ENCODE data around the gene RNF157.
"Not testable (repeated sequence)": the region's sequence is repeated elsewhere in the genome, so short reads cannot be mapped to it uniquely, and the experiment has no call there.

Gene RNF157

GRCh38 chr17:76189741-76190140 lies 50.6 kb downstream of the RNF157 start:
- no peak for DNase-seq (ENCODE audit: low spot score)

- no peak for DNase-seq (ENCODE audit: low spot score)
These were observed 51.0 kb downstream of the RNF157 start for GRCh38 chr17:76189247-76189646.

GRCh38 chr17:76188213-76189016 lies 51.9 kb downstream of the RNF157 start:
- no peak for DNase-seq (ENCODE audit: low spot score)

- not testable (repeated sequence) for DNase-seq (ENCODE audit: low spot score)
These were observed 53.5 kb downstream of the RNF157 start for GRCh38 chr17:76186774-76187173.

GRCh38 chr17:76184290-76184689 lies 56.0 kb downstream of the RNF157 start:
- no peak for DNase-seq (ENCODE audit: low spot score)

- DNase-seq (ENCODE audit: low spot score) = peak; percentile 96
These were observed 58.1 kb downstream of the RNF157 start for GRCh38 chr17:76182016-76182764.

GRCh38 chr17:76179496-76180467 lies 60.5 kb downstream of the RNF157 start:
- peak; percentile 61 for DNase-seq (ENCODE audit: low spot score)

GRCh38 chr17:76178124-76178523 lies 62.2 kb downstream of the RNF157 start:
- no peak for DNase-seq (ENCODE audit: low spot score)

- no peak for DNase-seq (ENCODE audit: low spot score)
These were observed 63.4 kb downstream of the RNF157 start for GRCh38 chr17:76176701-76177574.

- DNase-seq (ENCODE audit: low spot score) = no peak
These were observed 66.3 kb downstream of the RNF157 start for GRCh38 chr17:76174037-76174436.

GRCh38 chr17:76173474-76173873 lies 66.8 kb downstream of the RNF157 start:
- DNase-seq (ENCODE audit: low spot score) = no peak

GRCh38 chr17:76171706-76172105 lies 68.6 kb downstream of the RNF157 start:
- DNase-seq (ENCODE audit: low spot score) = no peak

- no peak for DNase-seq (ENCODE audit: low spot score)
These were observed 70.2 kb downstream of the RNF157 start for GRCh38 chr17:76170114-76170513.

GRCh38 chr17:76166906-76167305 lies 73.4 kb downstream of the RNF157 start:
- no peak for DNase-seq (ENCODE audit: low spot score)

- DNase-seq (ENCODE audit: low spot score) = no peak
These were observed 74.1 kb downstream of the RNF157 start for GRCh38 chr17:76166168-76166567.

- DNase-seq (ENCODE audit: low spot score) = no peak
These were observed 76.0 kb downstream of the RNF157 start for GRCh38 chr17:76164331-76164730.

- no peak for DNase-seq (ENCODE audit: low spot score)
These were observed 76.4 kb downstream of the RNF157 start for GRCh38 chr17:76163919-76164318.

- DNase-seq (ENCODE audit: low spot score) = no peak
These were observed 78.5 kb downstream of the RNF157 start for GRCh38 chr17:76161619-76162266.

GRCh38 chr17:76160896-76161528 lies 79.3 kb downstream of the RNF157 start:
- DNase-seq (ENCODE audit: low spot score) = no peak

- no peak for DNase-seq (ENCODE audit: low spot score)
These were observed 81.1 kb downstream of the RNF157 start for GRCh38 chr17:76159157-76159556.
